Ovary (tissue), 3 donors: ENCODE data around the gene STIM1.

Source experiments
- CTCF ChIP-seq, 3 donors: fragments of 450-650 bp in 2 of 3; fragments of 200-600 bp in 1 of 3; IDR thresholded peaks; one replicate each; pipeline versions ENCODE4 v1.5.1 to v1.8.0; 2016 to 2022; ENCODE audit warnings: antibody characterized with exemption in 3 of 3, mild to moderate bottlenecking in 1 of 3
- POLR2A ChIP-seq: fragments of 450-650 bp; IDR thresholded peaks from one replicate; pipeline ENCODE4 v1.6.1; 2017; ENCODE audit warnings: antibody characterized with exemption, mild to moderate bottlenecking, moderate library complexity
- donor health status: DM: no; HTN: no; CAD: no.

GRCh38 chr11:3995307-3995706, 139.8 kb downstream of the STIM1 start:
- TF ChIP-seq CTCF (IDR thresholded peaks at IDR 0.05) (no peak), POLR2A (no peak)
